HEK293 (cell line): ENCODE data around the gene TLDC2.
A peak's percentile ranks its signal among the peaks of the same experiment; 100 is the strongest.

Source experiments
- CTCF ChIA-PET: fragments of 350-600 bp; formaldehyde crosslinking; extraction: SDS; loops from one replicate; lab custom pipeline; 2021; ENCODE audit warnings: antibody characterized with exemption; lab: Yijun Ruan, JAX
- POLR2A ChIA-PET: fragments of 300-600 bp; formaldehyde crosslinking; extraction: SDS; loops from one replicate; lab custom pipeline; 2020; ENCODE audit warnings: antibody characterized with exemption, inconsistent platforms; lab: Yijun Ruan, JAX
- H3K27ac ChIP-seq: fragments of 200-500 bp; sonication (Bioruptor generic); 2 replicates; pipeline ENCODE4 v1.5.1; 2014; ENCODE audit warnings: low read depth, low read length, control low read depth, inconsistent platforms; ENCODE audit errors: extremely low read depth
- H3K36me3 ChIP-seq, 2 experiments: fragments of 200-500 bp in 1 of 2; sonication (Bioruptor generic) in 1 of 2; 1 replicate in 1 of 2; 2 replicates in 1 of 2; pipeline ENCODE4 v1.5.1; 2014 to 2017; ENCODE audit warnings: inconsistent platforms in 2 of 2, low read length in 2 of 2; ENCODE audit not compliant: control insufficient read depth in 2 of 2, insufficient read depth in 1 of 2
- H3K4me1 ChIP-seq: fragments of 200-500 bp; sonication (Bioruptor generic); 2 replicates; pipeline ENCODE4 v1.5.1; 2014; ENCODE audit warnings: mild to moderate bottlenecking, low read length, inconsistent platforms; ENCODE audit not compliant: control insufficient read depth, insufficient read depth
- H3K4me3 ChIP-seq: 2 replicates; pipeline ENCODE4 v1.5.1; 2011; ENCODE audit warnings: low read depth, mild to moderate bottlenecking, control low read depth, low read length, moderate library complexity
- H3K9me3 ChIP-seq: fragments of 200-500 bp; sonication (Bioruptor generic); 2 replicates; pipeline ENCODE4 v1.5.1; 2014; ENCODE audit warnings: low read depth, low read length, inconsistent platforms; ENCODE audit not compliant: control insufficient read depth, insufficient read depth
- KLF7 ChIP-seq: fragments of 450-650 bp; formaldehyde crosslinking; IDR thresholded peaks from 2 replicates; pipeline ENCODE4 v1.5.1; 2016; ENCODE audit warnings: missing biosample characterization, missing genetic modification characterization, borderline replicate concordance
- ZFP69B ChIP-seq: fragments of 450-650 bp; formaldehyde crosslinking; IDR thresholded peaks from 2 replicates; pipeline ENCODE4 v1.5.1; 2016; ENCODE audit warnings: missing biosample characterization, missing genetic modification characterization
- ZNF121 ChIP-seq: fragments of 450-650 bp; formaldehyde crosslinking; IDR thresholded peaks from 2 replicates; pipeline ENCODE4 v1.5.1; 2016; ENCODE audit warnings: missing biosample characterization, missing genetic modification characterization
- ZNF214 ChIP-seq: fragments of 450-650 bp; formaldehyde crosslinking; IDR thresholded peaks from 2 replicates; pipeline ENCODE4 v1.5.1; 2017; ENCODE audit warnings: missing biosample characterization, mild to moderate bottlenecking, missing genetic modification characterization, borderline replicate concordance
- ZNF354C ChIP-seq: fragments of 450-650 bp; formaldehyde crosslinking; IDR thresholded peaks from 2 replicates; pipeline ENCODE4 v1.5.1; 2016; ENCODE audit warnings: missing biosample characterization, missing genetic modification characterization, low read depth, borderline replicate concordance
- ZNF654 ChIP-seq: fragments of 450-650 bp; formaldehyde crosslinking; IDR thresholded peaks from 2 replicates; pipeline ENCODE4 v1.5.1; 2016; ENCODE audit warnings: low read depth, missing biosample characterization, missing genetic modification characterization
- ZNF707 ChIP-seq: fragments of 450-650 bp; formaldehyde crosslinking; IDR thresholded peaks from 2 replicates; pipeline ENCODE4 v1.5.1; 2016; ENCODE audit warnings: missing biosample characterization, missing genetic modification characterization
- TF ChIP-seq, protein P1 (sequence below): fragments of 450-650 bp; formaldehyde crosslinking; IDR thresholded peaks from 2 replicates; pipeline ENCODE4 v1.5.1; 2017; ENCODE audit warnings: missing biosample characterization, missing genetic modification characterization
- TF ChIP-seq, protein P2 (sequence below): fragments of 450-650 bp; formaldehyde crosslinking; IDR thresholded peaks from 2 replicates; pipeline ENCODE4 v1.5.1; 2016; ENCODE audit warnings: missing biosample characterization, missing genetic modification characterization, borderline replicate concordance
- TF ChIP-seq, protein P3 (sequence below): IDR thresholded peaks from 2 replicates; pipeline ENCODE4 v1.6.1; 2011; ENCODE audit warnings: mild to moderate bottlenecking, low read depth, low read length, borderline replicate concordance
- TF ChIP-seq, protein P4 (sequence below): fragments of 450-650 bp; formaldehyde crosslinking; IDR thresholded peaks from 2 replicates; pipeline ENCODE4 v1.5.1; 2016; ENCODE audit warnings: missing biosample characterization, missing genetic modification characterization
- TF ChIP-seq, protein P5 (sequence below): fragments of 450-650 bp; formaldehyde crosslinking; IDR thresholded peaks from 2 replicates; pipeline ENCODE4 v1.5.1; 2017; ENCODE audit warnings: missing biosample characterization, missing genetic modification characterization
- TF ChIP-seq, protein P6 (sequence below): fragments of 450-650 bp; formaldehyde crosslinking; IDR thresholded peaks from 2 replicates; pipeline ENCODE4 v1.5.1; 2017; ENCODE audit warnings: missing biosample characterization, missing genetic modification characterization
- TF ChIP-seq, protein P7 (sequence below): fragments of 450-650 bp; formaldehyde crosslinking; IDR thresholded peaks from 2 replicates; pipeline ENCODE4 v1.5.1; 2017; ENCODE audit warnings: missing biosample characterization, missing genetic modification characterization
- TF ChIP-seq, protein P8 (sequence below): fragments of 450-650 bp; formaldehyde crosslinking; IDR thresholded peaks from 2 replicates; pipeline ENCODE4 v1.5.1; 2016; ENCODE audit warnings: missing biosample characterization, missing genetic modification characterization
- TF ChIP-seq, protein P9 (sequence below): fragments of 450-650 bp; formaldehyde crosslinking; IDR thresholded peaks from 2 replicates; pipeline ENCODE4 v1.5.1; 2016; ENCODE audit warnings: missing biosample characterization, missing genetic modification characterization

TLDC2 gene

DNA sequence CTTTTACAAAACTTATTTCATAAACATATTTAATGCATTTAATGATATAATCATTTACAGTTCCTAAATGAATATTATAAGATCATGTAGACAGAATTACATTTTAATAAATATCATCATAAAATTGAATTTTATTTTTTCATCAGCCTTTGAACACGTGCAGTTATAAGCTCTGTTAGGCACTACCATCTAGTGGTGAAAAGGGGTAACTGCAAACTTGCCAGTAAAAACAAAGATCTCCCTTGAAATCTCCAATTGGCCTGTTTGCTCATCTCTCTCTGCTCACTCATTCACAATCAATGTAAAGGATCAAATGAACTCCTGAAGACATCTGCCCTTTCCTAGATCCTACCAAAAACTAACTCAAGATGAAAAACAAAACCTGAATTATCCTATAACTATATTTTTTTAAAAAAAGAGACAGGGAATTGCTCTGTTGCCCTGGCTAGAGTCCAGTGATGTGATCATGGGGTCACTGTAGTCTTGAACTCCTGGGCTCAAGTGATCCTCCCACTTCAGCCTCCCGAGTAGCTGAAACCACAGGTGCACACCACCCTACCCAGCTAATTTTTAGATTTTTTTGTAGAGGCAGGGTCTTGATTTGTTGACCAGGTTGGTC lies 43.9 kb downstream of the TLDC2 start:
- ChIA-PET CTCF (interaction anchor here (0.6 to 2.3 kb wide), 15 partner anchors 11 to 1141 kb away, joined by 3 to 11 read pairs (median 3); no protein-coding TSS in a partner anchor), POLR2A (no interaction called here)
- Histone ChIP-seq H3K4me3 (no peak overlapping the region), H3K27ac (no peak overlapping the region), H3K9me3 (no peaks in the 10 kb centered on the region), H3K36me3 (peaks cover 7 to 23% of the 10 kb centered on the region in 2 experiments; a peak in 2 of 3 replicates), H3K4me1 (no peaks in the 10 kb centered on the region)
- TF ChIP-seq ZNF121 (tag by site-specific recombination) (no peak), KLF7 (tag by site-specific recombination) (no peak), ZNF654 (tag by site-specific recombination) (peak; percentile 93), ZFP69B (tag by site-specific recombination) (no peak), ZNF214 (tag by site-specific recombination) (no peak), ZNF707 (tag by site-specific recombination) (no peak), ZNF354C (tag by site-specific recombination) (no peak)
- TF ChIP-seq, protein P1, sequence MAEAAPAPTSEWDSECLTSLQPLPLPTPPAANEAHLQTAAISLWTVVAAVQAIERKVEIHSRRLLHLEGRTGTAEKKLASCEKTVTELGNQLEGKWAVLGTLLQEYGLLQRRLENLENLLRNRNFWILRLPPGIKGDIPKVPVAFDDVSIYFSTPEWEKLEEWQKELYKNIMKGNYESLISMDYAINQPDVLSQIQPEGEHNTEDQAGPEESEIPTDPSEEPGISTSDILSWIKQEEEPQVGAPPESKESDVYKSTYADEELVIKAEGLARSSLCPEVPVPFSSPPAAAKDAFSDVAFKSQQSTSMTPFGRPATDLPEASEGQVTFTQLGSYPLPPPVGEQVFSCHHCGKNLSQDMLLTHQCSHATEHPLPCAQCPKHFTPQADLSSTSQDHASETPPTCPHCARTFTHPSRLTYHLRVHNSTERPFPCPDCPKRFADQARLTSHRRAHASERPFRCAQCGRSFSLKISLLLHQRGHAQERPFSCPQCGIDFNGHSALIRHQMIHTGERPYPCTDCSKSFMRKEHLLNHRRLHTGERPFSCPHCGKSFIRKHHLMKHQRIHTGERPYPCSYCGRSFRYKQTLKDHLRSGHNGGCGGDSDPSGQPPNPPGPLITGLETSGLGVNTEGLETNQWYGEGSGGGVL (tag by site-specific recombination), result no peak
- TF ChIP-seq, protein P2, sequence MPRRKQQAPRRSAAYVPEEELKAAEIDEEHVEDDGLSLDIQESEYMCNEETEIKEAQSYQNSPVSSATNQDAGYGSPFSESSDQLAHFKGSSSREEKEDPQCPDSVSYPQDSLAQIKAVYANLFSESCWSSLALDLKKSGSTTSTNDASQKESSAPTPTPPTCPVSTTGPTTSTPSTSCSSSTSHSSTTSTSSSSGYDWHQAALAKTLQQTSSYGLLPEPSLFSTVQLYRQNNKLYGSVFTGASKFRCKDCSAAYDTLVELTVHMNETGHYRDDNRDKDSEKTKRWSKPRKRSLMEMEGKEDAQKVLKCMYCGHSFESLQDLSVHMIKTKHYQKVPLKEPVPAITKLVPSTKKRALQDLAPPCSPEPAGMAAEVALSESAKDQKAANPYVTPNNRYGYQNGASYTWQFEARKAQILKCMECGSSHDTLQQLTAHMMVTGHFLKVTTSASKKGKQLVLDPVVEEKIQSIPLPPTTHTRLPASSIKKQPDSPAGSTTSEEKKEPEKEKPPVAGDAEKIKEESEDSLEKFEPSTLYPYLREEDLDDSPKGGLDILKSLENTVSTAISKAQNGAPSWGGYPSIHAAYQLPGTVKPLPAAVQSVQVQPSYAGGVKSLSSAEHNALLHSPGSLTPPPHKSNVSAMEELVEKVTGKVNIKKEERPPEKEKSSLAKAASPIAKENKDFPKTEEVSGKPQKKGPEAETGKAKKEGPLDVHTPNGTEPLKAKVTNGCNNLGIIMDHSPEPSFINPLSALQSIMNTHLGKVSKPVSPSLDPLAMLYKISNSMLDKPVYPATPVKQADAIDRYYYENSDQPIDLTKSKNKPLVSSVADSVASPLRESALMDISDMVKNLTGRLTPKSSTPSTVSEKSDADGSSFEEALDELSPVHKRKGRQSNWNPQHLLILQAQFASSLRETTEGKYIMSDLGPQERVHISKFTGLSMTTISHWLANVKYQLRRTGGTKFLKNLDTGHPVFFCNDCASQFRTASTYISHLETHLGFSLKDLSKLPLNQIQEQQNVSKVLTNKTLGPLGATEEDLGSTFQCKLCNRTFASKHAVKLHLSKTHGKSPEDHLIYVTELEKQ, result no peak
- TF ChIP-seq, protein P3, sequence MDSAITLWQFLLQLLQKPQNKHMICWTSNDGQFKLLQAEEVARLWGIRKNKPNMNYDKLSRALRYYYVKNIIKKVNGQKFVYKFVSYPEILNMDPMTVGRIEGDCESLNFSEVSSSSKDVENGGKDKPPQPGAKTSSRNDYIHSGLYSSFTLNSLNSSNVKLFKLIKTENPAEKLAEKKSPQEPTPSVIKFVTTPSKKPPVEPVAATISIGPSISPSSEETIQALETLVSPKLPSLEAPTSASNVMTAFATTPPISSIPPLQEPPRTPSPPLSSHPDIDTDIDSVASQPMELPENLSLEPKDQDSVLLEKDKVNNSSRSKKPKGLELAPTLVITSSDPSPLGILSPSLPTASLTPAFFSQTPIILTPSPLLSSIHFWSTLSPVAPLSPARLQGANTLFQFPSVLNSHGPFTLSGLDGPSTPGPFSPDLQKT, result no peak
- TF ChIP-seq, protein P4, sequence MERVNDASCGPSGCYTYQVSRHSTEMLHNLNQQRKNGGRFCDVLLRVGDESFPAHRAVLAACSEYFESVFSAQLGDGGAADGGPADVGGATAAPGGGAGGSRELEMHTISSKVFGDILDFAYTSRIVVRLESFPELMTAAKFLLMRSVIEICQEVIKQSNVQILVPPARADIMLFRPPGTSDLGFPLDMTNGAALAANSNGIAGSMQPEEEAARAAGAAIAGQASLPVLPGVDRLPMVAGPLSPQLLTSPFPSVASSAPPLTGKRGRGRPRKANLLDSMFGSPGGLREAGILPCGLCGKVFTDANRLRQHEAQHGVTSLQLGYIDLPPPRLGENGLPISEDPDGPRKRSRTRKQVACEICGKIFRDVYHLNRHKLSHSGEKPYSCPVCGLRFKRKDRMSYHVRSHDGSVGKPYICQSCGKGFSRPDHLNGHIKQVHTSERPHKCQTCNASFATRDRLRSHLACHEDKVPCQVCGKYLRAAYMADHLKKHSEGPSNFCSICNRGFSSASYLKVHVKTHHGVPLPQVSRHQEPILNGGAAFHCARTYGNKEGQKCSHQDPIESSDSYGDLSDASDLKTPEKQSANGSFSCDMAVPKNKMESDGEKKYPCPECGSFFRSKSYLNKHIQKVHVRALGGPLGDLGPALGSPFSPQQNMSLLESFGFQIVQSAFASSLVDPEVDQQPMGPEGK (tag by site-specific recombination), result no peak
- TF ChIP-seq, protein P5, sequence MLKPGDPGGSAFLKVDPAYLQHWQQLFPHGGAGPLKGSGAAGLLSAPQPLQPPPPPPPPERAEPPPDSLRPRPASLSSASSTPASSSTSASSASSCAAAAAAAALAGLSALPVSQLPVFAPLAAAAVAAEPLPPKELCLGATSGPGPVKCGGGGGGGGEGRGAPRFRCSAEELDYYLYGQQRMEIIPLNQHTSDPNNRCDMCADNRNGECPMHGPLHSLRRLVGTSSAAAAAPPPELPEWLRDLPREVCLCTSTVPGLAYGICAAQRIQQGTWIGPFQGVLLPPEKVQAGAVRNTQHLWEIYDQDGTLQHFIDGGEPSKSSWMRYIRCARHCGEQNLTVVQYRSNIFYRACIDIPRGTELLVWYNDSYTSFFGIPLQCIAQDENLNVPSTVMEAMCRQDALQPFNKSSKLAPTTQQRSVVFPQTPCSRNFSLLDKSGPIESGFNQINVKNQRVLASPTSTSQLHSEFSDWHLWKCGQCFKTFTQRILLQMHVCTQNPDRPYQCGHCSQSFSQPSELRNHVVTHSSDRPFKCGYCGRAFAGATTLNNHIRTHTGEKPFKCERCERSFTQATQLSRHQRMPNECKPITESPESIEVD (tag by site-specific recombination), result no peak
- TF ChIP-seq, protein P6, sequence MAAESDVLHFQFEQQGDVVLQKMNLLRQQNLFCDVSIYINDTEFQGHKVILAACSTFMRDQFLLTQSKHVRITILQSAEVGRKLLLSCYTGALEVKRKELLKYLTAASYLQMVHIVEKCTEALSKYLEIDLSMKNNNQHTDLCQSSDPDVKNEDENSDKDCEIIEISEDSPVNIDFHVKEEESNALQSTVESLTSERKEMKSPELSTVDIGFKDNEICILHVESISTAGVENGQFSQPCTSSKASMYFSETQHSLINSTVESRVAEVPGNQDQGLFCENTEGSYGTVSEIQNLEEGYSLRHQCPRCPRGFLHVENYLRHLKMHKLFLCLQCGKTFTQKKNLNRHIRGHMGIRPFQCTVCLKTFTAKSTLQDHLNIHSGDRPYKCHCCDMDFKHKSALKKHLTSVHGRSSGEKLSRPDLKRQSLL (tag by site-specific recombination), result no peak
- TF ChIP-seq, protein P7, sequence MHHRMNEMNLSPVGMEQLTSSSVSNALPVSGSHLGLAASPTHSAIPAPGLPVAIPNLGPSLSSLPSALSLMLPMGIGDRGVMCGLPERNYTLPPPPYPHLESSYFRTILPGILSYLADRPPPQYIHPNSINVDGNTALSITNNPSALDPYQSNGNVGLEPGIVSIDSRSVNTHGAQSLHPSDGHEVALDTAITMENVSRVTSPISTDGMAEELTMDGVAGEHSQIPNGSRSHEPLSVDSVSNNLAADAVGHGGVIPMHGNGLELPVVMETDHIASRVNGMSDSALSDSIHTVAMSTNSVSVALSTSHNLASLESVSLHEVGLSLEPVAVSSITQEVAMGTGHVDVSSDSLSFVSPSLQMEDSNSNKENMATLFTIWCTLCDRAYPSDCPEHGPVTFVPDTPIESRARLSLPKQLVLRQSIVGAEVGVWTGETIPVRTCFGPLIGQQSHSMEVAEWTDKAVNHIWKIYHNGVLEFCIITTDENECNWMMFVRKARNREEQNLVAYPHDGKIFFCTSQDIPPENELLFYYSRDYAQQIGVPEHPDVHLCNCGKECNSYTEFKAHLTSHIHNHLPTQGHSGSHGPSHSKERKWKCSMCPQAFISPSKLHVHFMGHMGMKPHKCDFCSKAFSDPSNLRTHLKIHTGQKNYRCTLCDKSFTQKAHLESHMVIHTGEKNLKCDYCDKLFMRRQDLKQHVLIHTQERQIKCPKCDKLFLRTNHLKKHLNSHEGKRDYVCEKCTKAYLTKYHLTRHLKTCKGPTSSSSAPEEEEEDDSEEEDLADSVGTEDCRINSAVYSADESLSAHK (tag by site-specific recombination), result no peak
- TF ChIP-seq, protein P8, sequence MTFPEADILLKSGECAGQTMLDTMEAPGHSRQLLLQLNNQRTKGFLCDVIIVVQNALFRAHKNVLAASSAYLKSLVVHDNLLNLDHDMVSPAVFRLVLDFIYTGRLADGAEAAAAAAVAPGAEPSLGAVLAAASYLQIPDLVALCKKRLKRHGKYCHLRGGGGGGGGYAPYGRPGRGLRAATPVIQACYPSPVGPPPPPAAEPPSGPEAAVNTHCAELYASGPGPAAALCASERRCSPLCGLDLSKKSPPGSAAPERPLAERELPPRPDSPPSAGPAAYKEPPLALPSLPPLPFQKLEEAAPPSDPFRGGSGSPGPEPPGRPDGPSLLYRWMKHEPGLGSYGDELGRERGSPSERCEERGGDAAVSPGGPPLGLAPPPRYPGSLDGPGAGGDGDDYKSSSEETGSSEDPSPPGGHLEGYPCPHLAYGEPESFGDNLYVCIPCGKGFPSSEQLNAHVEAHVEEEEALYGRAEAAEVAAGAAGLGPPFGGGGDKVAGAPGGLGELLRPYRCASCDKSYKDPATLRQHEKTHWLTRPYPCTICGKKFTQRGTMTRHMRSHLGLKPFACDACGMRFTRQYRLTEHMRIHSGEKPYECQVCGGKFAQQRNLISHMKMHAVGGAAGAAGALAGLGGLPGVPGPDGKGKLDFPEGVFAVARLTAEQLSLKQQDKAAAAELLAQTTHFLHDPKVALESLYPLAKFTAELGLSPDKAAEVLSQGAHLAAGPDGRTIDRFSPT (tag by site-specific recombination), result no peak
- TF ChIP-seq, protein P9, sequence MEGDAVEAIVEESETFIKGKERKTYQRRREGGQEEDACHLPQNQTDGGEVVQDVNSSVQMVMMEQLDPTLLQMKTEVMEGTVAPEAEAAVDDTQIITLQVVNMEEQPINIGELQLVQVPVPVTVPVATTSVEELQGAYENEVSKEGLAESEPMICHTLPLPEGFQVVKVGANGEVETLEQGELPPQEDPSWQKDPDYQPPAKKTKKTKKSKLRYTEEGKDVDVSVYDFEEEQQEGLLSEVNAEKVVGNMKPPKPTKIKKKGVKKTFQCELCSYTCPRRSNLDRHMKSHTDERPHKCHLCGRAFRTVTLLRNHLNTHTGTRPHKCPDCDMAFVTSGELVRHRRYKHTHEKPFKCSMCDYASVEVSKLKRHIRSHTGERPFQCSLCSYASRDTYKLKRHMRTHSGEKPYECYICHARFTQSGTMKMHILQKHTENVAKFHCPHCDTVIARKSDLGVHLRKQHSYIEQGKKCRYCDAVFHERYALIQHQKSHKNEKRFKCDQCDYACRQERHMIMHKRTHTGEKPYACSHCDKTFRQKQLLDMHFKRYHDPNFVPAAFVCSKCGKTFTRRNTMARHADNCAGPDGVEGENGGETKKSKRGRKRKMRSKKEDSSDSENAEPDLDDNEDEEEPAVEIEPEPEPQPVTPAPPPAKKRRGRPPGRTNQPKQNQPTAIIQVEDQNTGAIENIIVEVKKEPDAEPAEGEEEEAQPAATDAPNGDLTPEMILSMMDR (tag by site-specific recombination), result peak; percentile 59; the same call in 1 of the 2 replicates
